Measurements from ENCODE around the gene MBD2. TPM values are rescaled to one million over a fixed set of nuclear protein-coding genes. Genes with fewer than 3 reads are reported as not detected.

MBD2 gene
- total RNA-seq, 1 experiment from 2014 or later, result 32.5 TPM

- no peak for DNase-seq (ENCODE audit: extremely low read depth, low read depth)
These were observed 20.6 kb downstream of the MBD2 start for GRCh38 chr18:54203914-54204313.

DNA sequence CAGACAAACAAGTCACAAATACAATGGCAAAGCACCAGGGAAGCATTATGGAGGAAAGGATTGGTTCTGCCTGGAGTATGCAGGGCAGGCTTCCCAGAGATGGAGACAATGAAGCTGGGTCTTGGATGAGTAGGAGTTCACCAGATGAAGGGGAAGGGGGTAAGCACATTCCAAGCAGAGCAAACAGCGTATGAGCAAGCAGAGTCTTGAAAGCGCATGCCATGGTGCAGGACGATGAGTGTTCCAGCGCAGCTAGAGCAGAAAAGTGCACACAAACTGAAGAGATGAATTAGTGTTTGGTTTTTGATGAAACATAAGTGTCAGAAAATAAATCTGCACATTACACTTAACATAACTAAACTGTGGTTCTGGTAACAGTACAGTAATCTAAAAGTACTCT, 21.6 kb downstream of the MBD2 start:
- DNase-seq (ENCODE audit: extremely low read depth, low read depth), result no peak

- no peak for DNase-seq (ENCODE audit: extremely low read depth, low read depth)
These were observed 26.6 kb downstream of the MBD2 start for GRCh38 chr18:54197747-54198411.

- DNase-seq (ENCODE audit: extremely low read depth, low read depth), result no peak
These were observed 30.7 kb downstream of the MBD2 start for GRCh38 chr18:54193786-54194185.

GRCh38 chr18:54192900-54193299, 31.6 kb downstream of the MBD2 start:
- no peak for DNase-seq (ENCODE audit: extremely low read depth, low read depth)

GRCh38 chr18:54192415-54192814, 32.1 kb downstream of the MBD2 start:
- DNase-seq (ENCODE audit: extremely low read depth, low read depth), result no peak

- DNase-seq (ENCODE audit: extremely low read depth, low read depth), result no peak
These were observed 33.1 kb downstream of the MBD2 start for GRCh38 chr18:54191352-54191751.

GRCh38 chr18:54187372-54187771, 37.1 kb downstream of the MBD2 start:
- no peak for DNase-seq (ENCODE audit: extremely low read depth, low read depth)

- no peak for DNase-seq (ENCODE audit: extremely low read depth, low read depth)
These were observed 39.6 kb downstream of the MBD2 start for GRCh38 chr18:54184836-54185235.

GRCh38 chr18:54183390-54183789, 41.1 kb downstream of the MBD2 start:
- no peak for DNase-seq (ENCODE audit: extremely low read depth, low read depth)

- DNase-seq (ENCODE audit: extremely low read depth, low read depth), result no peak
These were observed 42.4 kb downstream of the MBD2 start for GRCh38 chr18:54181856-54182602.

DNA sequence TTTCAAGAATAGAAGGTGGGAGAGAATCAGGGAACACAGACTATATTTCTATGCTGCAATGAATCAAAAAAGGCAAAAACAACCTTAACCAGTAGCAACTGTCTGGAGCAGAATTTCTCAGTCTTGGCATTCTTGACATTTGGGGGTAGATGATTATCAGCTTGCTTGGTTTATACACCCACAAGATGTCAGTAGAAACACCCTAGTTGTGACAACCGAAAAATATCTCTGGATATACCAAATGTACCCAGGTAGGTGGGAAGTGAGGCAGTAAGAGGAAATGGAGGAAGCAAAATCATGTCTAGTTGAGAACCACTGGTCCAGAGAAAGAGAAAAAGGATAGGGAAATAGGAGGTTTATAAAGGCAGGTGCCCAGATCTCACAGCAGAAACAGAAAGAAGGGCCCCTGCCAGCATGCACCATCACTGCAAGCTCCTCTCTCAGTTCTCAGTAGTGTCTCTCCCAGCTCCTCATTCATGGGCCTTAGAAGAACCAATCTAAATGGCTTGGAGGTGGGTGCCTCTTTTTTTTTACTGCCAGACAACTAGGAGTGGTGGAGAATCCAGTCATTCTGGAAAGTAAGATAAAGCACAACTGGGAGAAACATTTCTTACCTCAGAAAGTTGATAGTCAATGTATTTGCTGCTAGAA, 50.4 kb downstream of the MBD2 start:
- no peak for DNase-seq (ENCODE audit: extremely low read depth, low read depth)

- no peak for DNase-seq (ENCODE audit: extremely low read depth, low read depth)
These were observed 51.2 kb downstream of the MBD2 start for GRCh38 chr18:54173250-54173649.

- DNase-seq (ENCODE audit: extremely low read depth, low read depth), result no peak
These were observed 54.8 kb downstream of the MBD2 start for GRCh38 chr18:54169431-54170403.

GRCh38 chr18:54165450-54165849, 59.0 kb downstream of the MBD2 start:
- no peak for DNase-seq (ENCODE audit: extremely low read depth, low read depth)

GRCh38 chr18:54163453-54163852, 61.0 kb downstream of the MBD2 start:
- DNase-seq (ENCODE audit: extremely low read depth, low read depth), result no peak

DNA sequence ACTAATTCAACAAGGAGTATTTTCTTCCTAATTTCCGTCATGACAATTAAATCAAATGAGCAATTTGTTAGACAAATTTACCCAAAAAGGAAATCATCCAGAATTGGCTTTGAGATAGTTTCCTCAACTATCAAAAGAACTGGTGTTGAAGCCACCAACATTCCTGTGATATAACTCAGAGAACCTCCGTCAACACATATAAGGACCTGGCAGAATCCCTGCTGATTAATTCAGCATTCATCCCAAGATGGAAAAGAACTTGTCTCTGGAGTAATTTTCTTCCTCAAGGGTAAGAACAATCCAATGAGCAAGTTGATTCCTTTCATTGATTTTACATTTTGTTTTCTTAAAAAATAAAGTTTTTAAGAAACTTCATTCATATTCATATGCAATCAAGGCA, 62.0 kb downstream of the MBD2 start:
- no peak for DNase-seq (ENCODE audit: extremely low read depth, low read depth)

DNA sequence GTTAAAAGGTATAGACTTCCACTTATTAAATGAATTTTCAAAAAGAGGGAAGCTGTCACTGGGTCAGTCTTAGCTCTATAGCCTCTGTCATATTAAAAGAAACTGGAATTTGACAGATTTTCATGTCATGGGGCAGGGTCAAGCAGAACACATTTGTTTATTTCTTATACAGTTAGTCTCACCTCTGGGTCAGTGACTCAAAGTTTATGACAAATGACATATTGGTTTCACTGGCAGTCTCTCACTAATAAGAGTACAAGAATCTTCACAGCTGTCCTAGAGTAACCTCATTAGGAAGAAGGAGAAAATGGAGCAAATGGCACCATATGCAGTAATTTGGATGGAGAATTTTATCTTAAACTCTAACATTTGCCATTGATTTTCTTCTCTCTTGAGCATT, 63.2 kb downstream of the MBD2 start:
- DNase-seq (ENCODE audit: extremely low read depth, low read depth), result no peak

DNA sequence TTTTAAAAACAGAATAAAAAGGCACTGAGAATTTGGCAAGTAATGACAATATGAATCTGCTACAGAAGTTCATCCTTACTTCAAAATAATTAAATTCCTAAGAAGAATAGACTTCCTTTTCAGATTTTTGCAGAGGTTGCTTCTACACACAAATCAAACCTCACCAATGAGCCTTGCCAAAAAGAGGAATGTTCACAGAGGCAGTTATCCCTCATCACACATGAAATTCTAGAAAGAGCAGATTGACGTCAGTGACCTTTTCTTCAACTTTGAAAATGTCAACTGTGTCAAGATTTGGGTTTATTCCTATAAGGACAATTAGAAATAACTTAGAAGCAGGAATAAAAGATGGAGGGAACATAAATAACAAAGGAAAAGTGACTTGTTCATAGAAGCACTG, 64.6 kb downstream of the MBD2 start:
- DNase-seq (ENCODE audit: extremely low read depth, low read depth), result no peak

DNA sequence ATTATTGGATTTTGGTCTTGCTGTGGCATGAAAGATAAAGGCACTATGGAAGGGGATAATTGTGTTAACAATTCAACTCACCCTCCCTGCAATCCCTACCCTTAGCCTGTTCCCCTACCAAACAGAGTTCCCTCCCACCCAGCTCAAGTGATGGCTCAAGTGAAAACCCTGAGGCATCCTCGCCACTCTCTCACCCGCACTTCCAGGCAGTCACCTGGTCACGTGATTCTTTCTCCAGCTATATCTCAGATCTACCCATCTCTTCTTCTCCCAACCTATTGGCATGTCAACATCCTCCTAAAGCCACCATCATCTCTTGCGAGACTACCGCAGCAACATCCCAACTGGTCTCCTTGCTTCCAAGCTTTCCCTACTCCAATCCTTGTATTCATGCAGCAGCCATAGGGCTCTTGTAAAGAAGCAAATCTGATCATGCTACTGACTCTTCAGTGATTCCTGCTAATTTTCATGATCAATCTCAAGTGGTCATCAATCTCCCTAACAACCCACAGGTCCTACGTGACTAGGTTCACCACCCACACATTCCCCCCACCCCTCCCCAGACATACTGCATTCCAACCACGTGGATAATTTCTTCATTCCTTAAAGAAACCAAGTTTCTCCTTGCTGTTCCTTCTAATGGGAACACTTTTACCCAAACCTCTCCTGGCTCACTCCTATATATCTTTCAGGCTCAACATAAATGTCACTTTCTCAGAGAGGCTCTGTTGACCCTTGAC, 66.7 kb downstream of the MBD2 start:
- no peak for DNase-seq (ENCODE audit: extremely low read depth, low read depth)
